ENCODE results near the gene ABCC8.
A peak's percentile ranks its signal among the peaks of the same experiment; 100 is the strongest.

ABCC8 gene

GRCh38 chr11:17401316-17401715, 75.3 kb downstream of the ABCC8 start:
- DNase-seq: no peak

GRCh38 chr11:17400048-17400775, 76.4 kb downstream of the ABCC8 start:
- no peak for DNase-seq

- DNase-seq: no peak
Observed at GRCh38 chr11:17399236-17399635, 77.4 kb downstream of the ABCC8 start.

GRCh38 chr11:17397311-17398002, 79.2 kb downstream of the ABCC8 start:
- DNase-seq: no peak

GRCh38 chr11:17396598-17397310, 79.9 kb downstream of the ABCC8 start:
- no peak for DNase-seq

- no peak for DNase-seq
Observed at GRCh38 chr11:17395978-17396377, 80.7 kb downstream of the ABCC8 start.

- no peak for DNase-seq
Observed at GRCh38 chr11:17395554-17395961, 81.1 kb downstream of the ABCC8 start.

- DNase-seq: no peak
Observed at GRCh38 chr11:17394743-17395390, 81.8 kb downstream of the ABCC8 start.

- DNase-seq: no peak
Observed at GRCh38 chr11:17393472-17393871, 83.2 kb downstream of the ABCC8 start.

GRCh38 chr11:17392872-17393271, 83.8 kb downstream of the ABCC8 start:
- DNase-seq: no peak

GRCh38 chr11:17391493-17392355, 84.9 kb downstream of the ABCC8 start:
- DNase-seq: no peak

- no peak for DNase-seq
Observed at GRCh38 chr11:17389957-17390649, 86.5 kb downstream of the ABCC8 start.

- peak; percentile 87 for DNase-seq
Observed at GRCh38 chr11:17389211-17389956, 87.3 kb downstream of the ABCC8 start.

GRCh38 chr11:17388609-17389210, 87.9 kb downstream of the ABCC8 start, which contains the start of gene KCNJ11:
KCNJ11 (minus strand) TSS chr11:17388659; CDS start chr11:17388091, 568 bp downstream.
- DNase-seq: no peak

- DNase-seq: no peak
Observed at GRCh38 chr11:17387811-17388210, 88.8 kb downstream of the ABCC8 start.

GRCh38 chr11:17387254-17387653, 89.4 kb downstream of the ABCC8 start:
- DNase-seq: no peak

- peak; percentile 62 for DNase-seq
Observed at GRCh38 chr11:17386331-17387084, 90.1 kb downstream of the ABCC8 start.

GRCh38 chr11:17385926-17386325, 90.7 kb downstream of the ABCC8 start:
- DNase-seq: no peak

GRCh38 chr11:17385492-17385891, 91.2 kb downstream of the ABCC8 start:
- no peak for DNase-seq

Data from stimulated activated CD8-positive, alpha-beta memory T cell treated with anti-CD3 and anti-CD28 coated beads, Interleukin-4, amount 100 ng/mL, for 48 hours (primary cell).